GM18867 (cell line): ENCODE measurements around the gene TMEM182.

ENCODE experiments used
- ATAC-seq: cut with Tn5 transposase; IDR thresholded peaks from one replicate; pipeline ENCODE4 v1.9.1; 2021; ENCODE audit warnings: mild to moderate bottlenecking, moderate library complexity; ENCODE audit not compliant: unreplicated experiment

TMEM182 gene

DNA sequence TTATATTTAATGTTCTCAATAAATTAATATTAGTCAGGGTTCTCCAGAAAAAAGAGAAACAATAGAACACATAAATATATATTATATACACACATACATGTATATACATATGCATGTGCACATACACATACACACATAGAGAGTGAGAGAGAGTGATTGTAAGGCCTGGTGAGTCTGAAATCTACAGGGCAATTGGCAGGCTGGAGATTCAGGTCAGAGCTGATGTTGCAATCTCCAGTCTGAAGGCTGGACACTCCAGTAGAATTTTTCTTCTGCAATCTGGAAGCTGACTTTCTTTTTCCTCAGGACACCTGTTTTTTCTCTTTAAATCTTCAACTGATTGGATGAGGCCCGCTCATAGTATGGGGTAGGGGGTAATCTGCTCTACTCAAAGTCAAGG, 3.2 kb downstream of the TMEM182 start:
- no peak for ATAC-seq

DNA sequence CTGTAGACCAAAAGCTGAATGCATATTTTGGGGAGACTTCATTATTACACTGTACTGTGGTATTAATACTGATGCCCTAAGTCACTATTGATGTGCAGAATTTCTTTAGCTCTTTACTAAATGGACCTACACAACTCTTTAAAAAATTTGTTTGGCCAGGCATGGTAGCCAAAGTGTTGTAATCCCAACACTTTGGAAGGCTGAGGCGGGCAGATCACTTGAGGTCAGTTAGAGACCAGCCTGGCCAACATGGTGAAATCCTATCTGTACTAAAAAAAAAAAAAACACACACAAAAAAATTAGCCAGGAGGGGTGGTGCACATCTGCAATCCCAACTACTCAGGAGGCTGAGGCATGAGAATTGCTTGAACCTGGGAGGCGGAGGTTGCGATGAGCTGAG, 6.4 kb downstream of the TMEM182 start:
- ATAC-seq: no peak

DNA sequence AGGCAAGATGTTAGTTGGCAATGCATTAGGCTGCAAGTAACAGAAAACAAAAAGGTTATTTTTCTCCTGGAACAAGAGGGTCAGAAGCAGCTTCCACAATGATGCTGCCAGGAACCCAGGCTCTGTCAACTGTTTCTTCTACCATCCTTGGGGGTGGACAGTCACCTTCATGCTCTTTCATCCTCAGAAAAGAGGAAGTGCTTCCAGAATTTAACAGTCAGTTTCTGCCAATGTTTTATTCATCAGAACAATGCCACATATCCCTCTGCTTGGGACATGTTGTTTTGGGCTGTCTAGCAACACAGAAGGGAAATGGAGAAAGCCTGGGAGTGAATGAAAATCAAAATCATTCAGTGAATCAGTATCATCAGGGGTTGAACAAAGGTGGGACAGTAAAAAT, 7.1 kb downstream of the TMEM182 start:
- no peak for ATAC-seq

DNA sequence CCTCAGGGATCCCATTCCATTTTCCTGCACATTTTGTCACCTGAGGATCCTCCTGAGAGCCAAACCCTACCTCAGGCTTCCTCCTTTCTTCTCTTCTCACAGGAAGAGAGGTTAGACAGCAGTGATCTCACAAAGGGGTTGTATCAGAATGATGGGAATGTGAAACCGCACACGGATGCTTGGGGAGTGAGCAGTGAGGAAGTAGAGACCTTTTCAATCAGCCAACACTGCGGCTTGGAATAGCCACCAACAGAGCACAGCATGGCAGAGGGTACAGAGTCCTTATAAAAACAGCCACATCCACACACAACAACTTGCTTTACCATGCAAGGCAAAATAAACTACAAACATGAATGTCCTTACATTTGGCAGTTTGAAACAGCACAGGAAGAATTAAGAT, 8.7 kb downstream of the TMEM182 start:
- no peak for ATAC-seq

DNA sequence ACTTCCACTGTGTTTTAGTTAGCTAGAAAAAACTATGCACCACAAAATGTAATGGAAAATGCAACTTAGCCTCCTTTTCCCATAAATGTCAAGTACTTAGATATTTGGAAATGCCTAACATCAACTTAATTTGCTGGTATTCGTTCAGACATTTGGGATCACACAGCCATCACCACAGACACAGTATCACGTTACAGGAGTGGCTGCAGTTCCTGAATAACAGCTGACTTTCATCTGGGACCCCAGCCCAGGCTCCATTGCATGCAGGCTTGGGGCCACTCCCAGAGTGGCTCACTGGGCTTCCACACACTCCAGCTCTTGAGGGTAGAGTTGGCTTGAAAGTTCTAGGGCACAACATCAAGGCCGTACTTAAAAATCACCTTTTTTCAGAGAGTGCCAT, 9.3 kb downstream of the TMEM182 start:
- no peak for ATAC-seq

DNA sequence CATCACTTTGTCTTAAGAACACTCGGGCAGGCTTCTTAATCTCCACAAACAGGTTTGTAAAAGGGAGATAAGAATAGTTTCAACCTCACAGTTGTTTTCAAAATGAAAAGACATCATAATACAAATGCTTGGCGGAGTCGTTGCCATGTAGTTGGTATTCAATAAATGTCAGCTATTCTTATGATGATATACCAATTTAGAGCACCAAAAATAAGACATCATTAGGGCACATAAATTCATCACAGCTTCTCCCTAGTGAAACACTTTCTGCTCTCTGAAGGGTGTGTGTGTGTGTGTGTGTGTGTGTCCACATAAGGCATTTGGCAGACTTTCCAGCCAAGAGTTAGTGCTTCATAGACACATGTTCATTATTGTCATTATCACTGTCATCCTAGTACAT, 10.8 kb downstream of the TMEM182 start:
- no peak for ATAC-seq

DNA sequence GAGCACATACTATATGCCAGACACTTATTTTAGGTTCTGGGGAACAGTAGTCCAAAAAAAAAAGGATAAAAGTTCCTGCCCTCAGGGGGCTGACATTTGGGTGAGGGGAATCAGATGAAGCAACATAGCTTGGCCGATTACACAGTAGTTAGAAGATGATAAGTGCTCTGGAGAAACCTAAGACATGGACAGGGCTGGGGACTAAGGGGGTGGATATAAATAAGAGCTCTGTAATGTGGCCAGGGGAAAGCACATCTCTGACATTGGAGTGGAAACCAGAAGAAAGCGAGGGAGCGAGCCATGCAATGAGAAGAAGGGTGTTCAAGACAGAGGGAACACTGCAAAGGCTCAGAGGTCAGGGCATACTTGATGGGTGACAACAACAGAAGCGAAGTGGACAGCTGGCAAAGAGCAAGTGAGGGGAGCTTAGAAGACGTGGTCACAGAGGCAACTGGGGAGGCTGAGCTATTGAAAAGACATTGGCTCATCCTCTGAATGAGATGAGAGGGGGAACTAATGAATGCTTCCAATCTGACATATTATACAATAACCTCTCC, 11.4 kb downstream of the TMEM182 start:
- no peak for ATAC-seq

DNA sequence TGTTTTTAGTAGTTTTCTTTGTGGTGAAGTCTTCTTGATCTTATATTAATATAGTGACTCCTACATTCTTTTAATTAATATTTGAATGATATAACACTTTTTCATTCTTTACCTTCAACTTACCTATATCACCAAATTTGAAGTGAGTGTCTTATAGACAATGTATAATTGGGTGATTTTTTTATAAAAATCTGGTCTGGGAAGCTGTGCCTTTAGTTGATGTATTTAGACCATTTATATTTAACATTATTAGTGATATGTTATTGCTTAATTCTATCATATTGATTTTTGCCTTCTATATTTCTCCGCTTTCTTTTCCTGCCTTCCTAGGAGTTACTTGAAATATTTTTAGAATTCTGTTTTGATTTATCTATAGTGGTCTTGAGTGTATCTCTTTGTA, 16.4 kb downstream of the TMEM182 start:
- ATAC-seq: no peak

DNA sequence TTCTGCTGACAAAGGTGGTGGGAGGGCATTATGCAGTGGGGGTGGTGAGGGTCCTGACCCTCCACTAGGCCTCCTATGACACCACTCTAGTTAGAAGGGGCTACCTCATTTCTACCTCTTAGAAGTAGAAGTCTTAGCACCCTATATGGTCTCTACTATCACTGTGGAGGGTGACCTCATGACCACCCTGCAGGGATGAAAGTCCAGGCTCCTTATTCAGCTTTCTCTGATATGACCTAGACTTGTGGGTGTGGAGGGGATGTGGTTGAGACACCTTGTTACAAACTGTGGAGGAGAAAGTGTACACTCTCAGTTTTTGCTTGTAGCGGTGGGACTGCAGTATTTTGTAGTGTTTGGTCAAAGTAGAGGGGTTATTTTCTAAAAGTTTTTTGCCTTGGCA, 18.6 kb downstream of the TMEM182 start:
- no peak for ATAC-seq

DNA sequence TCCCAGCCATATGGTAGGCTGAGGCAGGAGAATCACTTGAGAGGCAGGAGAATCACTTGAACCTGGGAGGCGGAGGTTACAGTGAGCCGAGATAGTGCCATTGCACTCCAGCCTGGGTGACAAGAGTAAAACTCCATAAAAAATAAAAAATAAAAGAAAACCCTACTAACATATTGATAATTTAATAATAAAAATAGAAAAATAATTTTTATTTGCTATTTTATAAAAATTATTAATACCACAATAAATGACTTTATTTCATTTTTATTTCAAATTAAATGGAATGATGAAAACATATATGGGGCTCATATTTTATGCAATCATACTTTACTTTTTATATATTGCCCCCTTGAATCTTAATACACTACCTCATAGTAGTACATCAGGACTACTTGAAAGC, 20.4 kb downstream of the TMEM182 start:
- no peak for ATAC-seq

DNA sequence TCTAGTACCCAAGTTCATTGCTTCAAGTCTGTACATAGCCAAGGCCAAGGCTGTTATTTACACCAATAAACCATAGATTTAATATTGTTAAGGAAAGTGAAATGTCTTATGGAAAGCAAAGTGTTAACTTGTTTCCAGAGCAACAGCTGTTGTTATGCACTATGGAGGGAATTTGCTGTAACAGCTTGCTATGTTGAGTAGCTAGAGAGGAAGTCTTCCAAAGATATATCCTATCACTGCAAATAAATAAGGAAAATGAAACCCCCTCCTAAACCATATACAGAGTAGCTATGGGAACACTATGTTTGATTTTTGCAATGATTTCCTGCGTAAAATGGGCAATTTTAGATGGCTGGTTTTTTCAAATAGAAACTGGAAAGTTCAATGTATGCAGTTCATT, 21.1 kb downstream of the TMEM182 start:
- no peak for ATAC-seq

DNA sequence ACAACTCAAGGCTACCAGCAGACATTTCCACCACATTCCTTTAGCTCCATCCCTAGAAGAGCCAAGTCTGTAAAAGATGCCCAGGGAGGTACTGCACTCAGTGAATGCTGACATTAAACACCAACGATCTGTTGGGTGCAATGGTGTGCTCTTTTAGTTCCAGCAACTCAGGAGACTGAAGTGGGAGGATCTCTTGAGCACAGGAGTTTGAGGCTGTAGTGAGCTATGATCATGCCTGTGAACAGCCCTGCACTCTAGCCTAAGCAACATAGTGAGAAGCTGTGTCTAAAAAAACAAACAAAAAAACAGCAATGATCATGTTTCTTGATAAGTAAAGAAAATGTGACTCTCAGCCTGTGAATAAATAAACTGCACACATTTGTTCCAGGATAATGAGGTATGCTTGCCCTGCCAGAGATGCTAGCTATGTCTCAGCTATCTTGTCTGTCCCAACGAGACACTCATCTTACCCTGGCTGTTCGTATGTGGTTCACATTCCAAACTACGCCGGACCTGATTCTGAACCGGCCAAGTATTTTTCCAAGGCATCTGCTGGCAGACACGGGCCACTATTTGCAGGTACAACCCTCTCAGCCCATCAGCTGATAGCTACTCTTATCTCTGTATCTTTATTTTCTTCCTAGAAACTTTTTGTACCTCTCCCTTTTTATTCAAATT, 21.8 kb downstream of the TMEM182 start:
- no peak for ATAC-seq

DNA sequence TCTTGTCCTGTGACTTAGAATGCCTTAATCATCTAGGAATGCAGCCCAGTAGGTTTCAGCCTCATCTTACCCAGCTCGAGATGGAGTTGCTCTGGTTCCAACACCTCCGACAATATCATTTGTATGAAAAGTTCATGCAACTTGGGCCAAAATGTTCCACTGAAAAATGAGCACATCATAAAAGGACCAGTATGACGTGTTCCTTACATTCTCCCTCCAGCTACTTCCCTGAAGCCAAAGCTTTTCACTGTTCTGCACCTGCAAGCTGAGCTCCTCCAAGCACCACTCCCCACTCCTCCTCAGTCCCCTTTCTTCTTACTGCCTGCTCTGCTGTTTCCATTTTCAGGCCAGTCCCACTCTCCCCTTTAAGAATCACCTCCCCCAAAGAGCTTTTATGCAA, 23.1 kb downstream of the TMEM182 start:
- no peak for ATAC-seq

DNA sequence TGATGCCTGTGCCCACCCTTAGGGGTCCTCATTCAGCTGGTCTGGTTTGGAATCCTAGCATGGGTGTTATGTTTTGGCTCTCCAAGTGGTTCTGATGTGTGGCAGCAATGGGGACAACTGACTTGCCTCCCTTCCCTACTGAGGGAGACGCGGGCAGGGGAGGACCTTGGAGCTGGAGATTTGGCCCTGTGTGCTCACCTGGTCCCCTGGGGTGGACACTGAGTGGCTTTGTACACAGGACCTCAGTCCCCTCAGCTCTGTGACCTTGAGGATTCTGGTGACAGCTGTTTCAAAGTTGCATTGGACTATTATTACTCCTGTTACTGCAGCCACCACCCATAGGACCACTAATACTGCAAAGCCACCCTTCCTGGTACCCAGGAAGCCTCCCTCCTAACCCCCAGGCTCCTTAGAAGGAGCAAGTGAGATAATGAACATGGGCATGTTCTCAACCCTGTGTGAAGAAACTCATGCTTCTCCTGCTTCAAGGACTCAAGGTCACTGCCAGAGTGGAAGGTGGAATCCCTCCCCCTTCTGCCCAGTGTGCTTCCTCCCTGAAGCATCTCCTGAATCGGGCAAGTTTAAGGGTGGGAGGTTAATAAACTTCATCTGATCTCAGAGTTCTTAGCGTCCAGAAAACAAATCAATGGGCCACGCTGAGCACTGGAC, 26.5 kb downstream of the TMEM182 start:
- no peak for ATAC-seq

DNA sequence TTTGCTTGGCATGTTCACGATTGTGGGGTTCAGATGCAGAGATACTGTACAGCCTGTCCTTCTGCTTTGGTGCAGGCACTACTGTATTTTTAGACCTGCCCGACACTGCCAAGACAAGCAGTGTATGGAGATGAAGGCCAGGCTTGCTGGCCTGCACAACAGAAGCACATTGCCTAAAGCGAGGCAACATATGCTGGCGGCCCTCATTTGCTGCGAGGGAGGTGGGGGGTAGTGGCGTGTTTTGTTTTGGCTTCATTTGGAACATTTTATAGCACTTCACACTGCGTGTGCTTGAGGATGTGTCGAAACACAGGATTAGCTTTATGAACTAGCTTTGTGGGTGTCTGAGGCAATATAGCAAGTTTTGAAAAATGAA, 27.0 kb downstream of the TMEM182 start:
- ATAC-seq: no peak

DNA sequence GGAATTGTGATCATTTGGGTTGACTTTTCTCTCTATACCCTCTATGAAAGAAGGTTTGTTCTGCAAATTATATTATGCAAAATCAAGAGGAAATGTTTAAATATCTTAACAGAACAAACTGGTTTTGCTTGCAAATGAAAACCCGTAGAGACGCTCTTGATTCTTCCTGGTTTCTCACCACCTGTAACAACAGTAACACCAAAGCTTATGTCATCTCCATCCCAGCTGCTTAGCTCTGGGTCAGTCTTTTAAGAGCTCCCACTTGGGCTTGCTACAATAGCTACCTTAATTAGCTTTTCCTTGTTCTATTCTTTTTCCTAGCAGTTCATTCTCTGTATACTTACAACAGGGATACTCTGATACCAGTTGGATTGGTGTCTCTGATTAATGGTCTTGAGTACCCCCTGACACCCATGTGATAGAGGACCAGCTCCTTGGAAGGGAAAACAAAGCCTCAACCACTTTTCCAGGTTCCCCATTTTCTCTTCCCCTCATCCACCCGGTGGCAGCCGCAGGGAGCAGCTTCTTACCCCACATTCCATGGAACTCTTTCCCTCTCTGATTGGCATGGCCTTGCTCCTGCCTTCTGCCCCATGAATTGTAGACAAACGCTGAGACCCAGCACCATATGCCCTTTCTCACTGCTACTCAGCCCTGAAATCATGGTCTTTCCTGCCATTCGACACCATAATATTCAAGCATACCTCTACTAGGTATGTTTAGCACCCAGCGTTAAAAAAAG, 27.7 kb downstream of the TMEM182 start:
- no peak for ATAC-seq

DNA sequence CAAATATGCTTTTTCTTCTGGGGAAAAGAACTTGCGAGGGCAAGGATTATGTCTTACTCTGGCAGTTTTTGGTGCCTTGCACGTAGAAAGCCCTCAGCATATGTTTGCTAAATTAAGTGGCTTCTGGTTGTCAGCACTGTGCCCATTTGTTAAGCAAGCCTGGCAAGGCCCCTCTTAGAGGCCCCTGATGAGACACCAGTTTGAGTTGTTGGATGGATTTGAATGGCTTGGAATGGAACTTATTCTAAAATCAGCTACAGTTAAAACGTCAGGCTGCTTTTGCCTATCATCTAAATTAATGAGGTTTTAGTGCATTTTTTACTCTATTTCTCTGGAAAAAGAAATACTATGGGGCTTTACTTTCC, 28.2 kb downstream of the TMEM182 start:
- no peak for ATAC-seq

DNA sequence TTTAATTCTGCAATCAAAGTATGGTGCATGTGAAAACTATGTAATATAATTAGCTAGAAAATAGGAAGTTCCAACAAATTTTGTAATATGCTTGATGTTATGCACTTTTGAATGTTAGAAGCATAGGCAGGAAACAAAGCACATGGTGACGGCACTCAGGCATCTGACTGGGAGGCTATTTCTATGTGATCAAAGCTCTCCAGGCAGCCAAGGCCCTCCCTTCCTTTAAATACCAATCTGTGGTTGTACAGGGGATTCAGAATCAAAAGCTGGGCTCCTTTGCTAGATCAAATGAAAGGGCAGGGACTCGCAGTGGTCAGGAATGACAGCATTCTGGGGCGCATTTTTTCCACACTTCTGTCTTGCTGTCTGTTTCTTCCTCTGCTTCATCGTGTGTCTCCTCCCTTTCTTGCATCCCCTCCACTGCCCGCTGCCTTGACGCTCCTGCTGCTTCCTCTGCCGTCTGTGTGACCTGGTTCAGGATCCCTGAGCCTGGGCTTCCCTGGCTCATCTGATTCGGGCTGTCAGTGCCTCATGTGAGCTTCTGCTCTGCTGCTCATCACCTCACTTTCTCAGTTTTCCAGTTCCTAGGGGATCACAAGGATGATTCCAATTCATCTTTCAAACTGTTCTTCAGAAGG, 30.9 kb downstream of the TMEM182 start:
- ATAC-seq: no peak

DNA sequence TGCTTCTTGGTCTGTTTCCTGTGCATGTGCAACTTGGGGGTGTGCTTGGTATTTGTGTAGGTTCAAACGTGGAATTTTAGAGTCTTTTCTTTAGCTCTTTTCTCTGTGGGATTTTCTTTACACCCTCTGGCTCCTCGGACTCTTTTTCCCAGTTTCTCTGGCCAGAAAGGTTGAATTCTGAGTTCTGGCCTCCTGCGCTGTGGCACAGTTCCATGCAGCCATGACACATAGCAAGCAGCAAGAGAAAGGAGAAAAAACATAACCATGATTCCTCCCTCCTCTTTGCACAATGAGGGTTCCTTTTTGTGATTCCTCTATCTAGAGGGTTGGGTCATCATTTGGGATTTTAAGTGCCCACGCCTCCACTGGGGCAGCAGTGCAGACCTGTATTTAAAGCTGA, 33.8 kb downstream of the TMEM182 start:
- ATAC-seq: no peak

DNA sequence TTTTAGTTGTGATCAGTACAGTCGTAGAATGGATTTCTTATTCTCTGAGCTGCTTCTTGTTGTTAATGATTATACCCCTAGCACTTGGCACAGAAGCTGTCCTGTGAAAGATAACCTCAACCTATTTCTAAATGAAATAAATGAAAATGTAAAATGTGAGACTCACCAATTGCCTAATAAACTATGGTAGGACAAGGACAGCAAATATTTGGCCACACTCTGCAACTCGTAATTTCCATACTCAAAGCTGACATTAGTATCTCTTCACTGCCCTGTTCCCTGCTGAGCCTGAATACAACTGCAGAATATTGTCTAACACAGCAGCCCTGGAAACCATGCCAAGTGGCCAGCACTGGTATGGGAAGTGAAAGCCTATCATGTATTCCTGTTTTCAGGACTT, 34.5 kb downstream of the TMEM182 start:
- no peak for ATAC-seq

DNA sequence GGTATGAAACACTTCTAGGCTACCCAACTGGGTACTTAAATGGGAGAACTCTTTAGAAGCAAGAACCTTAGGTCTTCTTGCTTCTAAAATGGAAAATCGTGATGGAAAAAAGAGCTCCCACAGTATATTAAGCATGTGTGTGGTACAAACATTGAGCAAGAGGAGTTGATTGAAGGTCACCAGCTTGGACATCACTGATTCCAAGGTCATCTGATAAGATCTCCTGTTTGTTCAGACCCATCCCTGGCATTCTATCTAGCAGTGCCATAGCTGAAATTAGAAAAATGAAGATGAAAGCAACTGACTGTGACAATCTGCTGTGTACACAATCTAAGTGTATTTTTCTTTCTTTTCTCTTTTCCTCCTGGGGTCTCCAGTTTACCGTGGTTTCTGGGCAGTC, 35.7 kb downstream of the TMEM182 start:
- ATAC-seq: no peak

DNA sequence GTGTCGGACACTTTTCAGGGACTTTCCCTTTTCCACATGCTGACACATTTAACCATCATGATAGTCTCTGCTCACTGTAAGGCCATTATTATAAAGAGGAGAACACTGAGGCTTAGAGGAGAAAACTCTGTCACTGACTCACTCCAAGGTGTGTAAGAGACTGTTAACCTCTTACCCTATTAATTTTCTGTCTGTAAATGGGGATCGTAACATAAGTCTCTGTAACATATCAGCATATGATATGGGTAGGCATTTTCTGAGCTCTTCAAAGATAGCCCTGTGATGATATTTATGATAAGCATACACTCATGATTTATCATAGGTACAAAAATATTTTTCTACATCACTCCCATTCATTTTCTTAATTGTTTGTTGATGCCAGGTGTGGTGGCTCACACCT, 36.4 kb downstream of the TMEM182 start:
- no peak for ATAC-seq
